K562 (cell line): ENCODE measurements around the gene NR1H2. TPM values are rescaled to one million over a fixed set of nuclear protein-coding genes. Genes with fewer than 3 reads are reported as not detected.

Experiments used
- CREB1 ChIP-seq, 2 experiments: sonication (generic) in 1 of 2; formaldehyde crosslinking in 1 of 2; IDR thresholded peaks; 2 replicates each; pipeline versions ENCODE4 v1.6.1 to v1.8.0; 2012 to 2022; ENCODE audit warnings: inconsistent platforms in 1 of 2, mild to moderate bottlenecking in 1 of 2, missing genetic modification reagents in 1 of 2, moderate library complexity in 1 of 2
- CTCF ChIP-seq, 3 experiments: IDR thresholded peaks in 2 of 3; conservative IDR thresholded peaks in 1 of 3; 2 replicates each; pipeline ENCODE4 v1.5.1; 2011 to 2012; ENCODE audit warnings: low read length in 3 of 3, mild to moderate bottlenecking in 3 of 3, control low read depth in 2 of 3, improper control_type of control experiment in 1 of 3, inconsistent platforms in 1 of 3, low read depth in 1 of 3, mixed read lengths in 1 of 3, moderate library complexity in 1 of 3; ENCODE audit not compliant: insufficient read depth in 2 of 3
- EP400 ChIP-seq: fragments of 450-650 bp; IDR thresholded peaks from 2 replicates; pipeline ENCODE4 v1.6.1; 2017; ENCODE audit warnings: antibody characterized with exemption, mild to moderate bottlenecking, moderate library complexity
- ETS1 ChIP-seq: conservative IDR thresholded peaks from 2 replicates; pipeline ENCODE4 v1.6.1; 2011; ENCODE audit warnings: low read depth, mild to moderate bottlenecking, low read length; ENCODE audit not compliant: control insufficient read depth
- FOXM1 ChIP-seq, 2 experiments: fragments of 450-650 bp in 1 of 2; sonication (generic) in 1 of 2; formaldehyde crosslinking in 1 of 2; IDR thresholded peaks; 2 replicates each; pipeline versions ENCODE4 v1.6.1 to v1.9.0; 2017 to 2022; ENCODE audit warnings: low read depth in 2 of 2, mild to moderate bottlenecking in 2 of 2, missing genetic modification reagents in 1 of 2, moderate library complexity in 1 of 2
- LARP7 ChIP-seq: fragments of 450-650 bp; IDR thresholded peaks from 2 replicates; pipeline ENCODE4 v1.6.1; 2016
- MBD2 ChIP-seq: sonication (generic); IDR thresholded peaks from 2 replicates; pipeline ENCODE4 v1.6.1; 2016; ENCODE audit warnings: low read depth, borderline replicate concordance
- MLX ChIP-seq, 2 experiments: fragments of 450-650 bp in 1 of 2; sonication (generic) in 1 of 2; formaldehyde crosslinking; conservative IDR thresholded peaks; 2 replicates each; pipeline versions ENCODE4 v1.4.0 to v1.8.1; 2020 to 2022; ENCODE audit warnings: mild to moderate bottlenecking in 1 of 2, missing genetic modification reagents in 1 of 2
- PRDM10 ChIP-seq: fragments of 450-650 bp; IDR thresholded peaks from 2 replicates; pipeline ENCODE4 v1.6.1; 2018; ENCODE audit not compliant: partially characterized antibody
- SP1 ChIP-seq: sonication (generic); formaldehyde crosslinking; IDR thresholded peaks from 2 replicates; pipeline ENCODE4 v1.8.1; 2022; ENCODE audit warnings: mild to moderate bottlenecking, missing genetic modification reagents
- TAF7 ChIP-seq: fragments of 450-650 bp; IDR thresholded peaks from 2 replicates; pipeline ENCODE4 v1.6.1; 2016; ENCODE audit warnings: missing genetic modification characterization, missing compliant biosample characterization
- TEAD1 ChIP-seq, 2 experiments: fragments of 450-650 bp in 1 of 2; sonication (generic) in 1 of 2; formaldehyde crosslinking; IDR thresholded peaks; 2 replicates each; pipeline versions ENCODE4 v1.4.0 to v1.8.0; 2020 to 2022; ENCODE audit warnings: mild to moderate bottlenecking in 2 of 2, missing genetic modification reagents in 1 of 2
- TGIF2 ChIP-seq: sonication (generic); formaldehyde crosslinking; IDR thresholded peaks from 2 replicates; pipeline ENCODE4 v1.8.1; 2022; ENCODE audit warnings: mild to moderate bottlenecking, missing genetic modification reagents, moderate library complexity
- TRIM25 ChIP-seq: fragments of 450-650 bp; IDR thresholded peaks from 2 replicates; pipeline ENCODE4 v1.7.0; 2016; ENCODE audit warnings: borderline replicate concordance
- ZNF217 ChIP-seq: sonication (generic); formaldehyde crosslinking; IDR thresholded peaks from 2 replicates; pipeline ENCODE4 v1.8.0; 2022; ENCODE audit warnings: mild to moderate bottlenecking, missing genetic modification reagents
- ZNF408 ChIP-seq: fragments of 250-450 bp; sonication (Bioruptor Pico); IDR thresholded peaks from 2 replicates; pipeline ENCODE4 v1.4.0; 2020; ENCODE audit warnings: low read depth, mild to moderate bottlenecking, moderate library complexity
- polyA plus RNA-seq, 8 experiments: library from polyadenylated mRNA; depleted of rRNA in 4 of 8; stranded (reverse) in 5 of 8; unstranded in 3 of 8; fragments of >200 nt; fragmentation: Nextera tagmentation in 2 of 8; fragmentation: Illumina TruSeq in 1 of 8; extraction: Ambion mirVana in 2 of 8; extraction: Trizol in 1 of 8; gene quantifications; 2 replicates each; pipeline versions ENCODE4 v1.2.1 to v1.2.3, GENCODE V29; 2011 to 2014; ENCODE audit warnings: inconsistent platforms in 1 of 8, missing spikeins in 1 of 8
- total RNA-seq, 7 experiments: library from RNA; depleted of rRNA in 6 of 7; stranded (reverse); fragments of >200 nt in 6 of 7; fragmentation: Illumina TruSeq in 2 of 7; extraction: Trizol in 2 of 7; gene quantifications; 2 replicates each; pipeline versions ENCODE4 v1.2.1 to v1.2.3, GENCODE V29; 2011 to 2021; ENCODE audit warnings: low replicate concordance in 1 of 7

Gene NR1H2
- total and polyA plus RNA-seq, 9 of the 15 experiments (the other 6 are each of a cell fraction or from before 2014, with no cell fraction given), result 0.11 to 73.8 (median 24.0) TPM

GRCh38 chr19:50431343-50432220, 55.3 kb downstream of the NR1H2 start (continued):
- TF ChIP-seq FOXM1 (IDR thresholded peaks at IDR 0.05; ENCODE audit: low read depth) (no peak), FOXM1 (CRISPR knock-in tag; IDR thresholded peaks at IDR 0.05; ENCODE audit: low read depth) (no peak), SP1 (peak; percentile 70), TAF7 (no peak), CTCF (IDR thresholded peaks at IDR 0.05 in 2 of 3, conservative IDR thresholded peaks at IDR 0.05 in 1 of 3; ENCODE audit: insufficient read depth in 2 of 3, low read depth in 1 of 3, low read length in 3 of 3) (0 out of 6 replicates have a peak, but pooled peaks of 1 of the 3 experiments have one; percentile 4), LARP7 (0 out of 2 replicates have a peak, but pooled peaks have one; percentile 25), EP400 (peak; percentile 86), CREB1 (IDR thresholded peaks at IDR 0.05) (peak; percentile 91), CREB1 (CRISPR knock-in tag; IDR thresholded peaks at IDR 0.05) (peak; percentile 98), MLX (CRISPR knock-in tag; conservative IDR thresholded peaks at IDR 0.05) (no peak), TRIM25 (no peak), ETS1 (no peak), TEAD1 (CRISPR knock-in tag; IDR thresholded peaks at IDR 0.05) (peak in 1 of 2 experiments; percentile 77; a peak in 1 of 4 replicates), ZNF408 (no peak), MBD2 (0 out of 2 replicates have a peak, but pooled peaks have one; percentile 46), TGIF2 (CRISPR knock-in tag) (no peak), ZNF217 (CRISPR knock-in tag) (no peak), PRDM10 (no peak)
